NT2/D1 (cell line): Measurements from ENCODE around the gene DUSP10.

Source experiments
- YY1 ChIP-seq: IDR thresholded peaks from 2 replicates; pipeline ENCODE4 v1.6.1; 2011; ENCODE audit not compliant: insufficient read length, insufficient read depth
- ZNF274 ChIP-seq: IDR thresholded peaks from 2 replicates; pipeline ENCODE4 v1.6.1; 2011; ENCODE audit warnings: mild to moderate bottlenecking, low read depth, low read length

GRCh38 chr1:221711063-221711577, 30.8 kb downstream of the DUSP10 start:
- TF ChIP-seq YY1 (no peak), ZNF274 (no peak)
